Measurements from ENCODE around the gene CUL7. TPM values are rescaled to one million over a fixed set of nuclear protein-coding genes. Genes with fewer than 3 reads are reported as not detected.

Gene CUL7
- total and polyA plus RNA-seq, 10 of the 15 experiments (the other 5 are each of a cell fraction or from before 2014, with no cell fraction given) = 0.66 to 18.4 (median 10.9) TPM

DNA sequence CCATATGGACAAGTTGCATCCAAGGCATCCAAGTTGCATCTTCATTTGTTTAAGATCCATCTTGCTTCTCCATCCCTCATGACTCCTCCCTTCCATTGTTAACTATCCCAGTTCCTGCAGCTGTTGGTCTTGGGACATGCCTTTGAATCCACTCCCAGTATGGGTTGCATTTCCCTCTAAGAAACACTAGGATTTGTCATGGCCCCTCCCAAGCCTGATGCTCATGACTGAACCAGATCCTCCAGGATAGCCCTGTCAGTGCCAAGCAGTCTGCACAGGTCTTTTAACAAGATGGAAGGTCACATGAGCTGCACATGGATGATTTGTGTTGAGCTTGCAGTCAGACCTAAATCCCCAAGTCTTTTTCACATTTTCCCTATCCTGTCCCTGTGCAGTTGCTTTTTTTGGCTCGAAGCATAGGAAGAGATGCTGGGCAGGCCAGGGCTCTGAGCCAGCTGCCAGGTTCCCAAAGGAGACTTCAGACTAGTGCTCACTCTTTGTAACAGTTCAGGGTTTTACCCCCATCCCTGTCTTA lies 65.1 kb downstream of the CUL7 start (continued):
- no peak for TF ChIP-seq MXI1 (IDR thresholded peaks at IDR 0.05; ENCODE audit: low read depth, low read length)
- no peak for TF ChIP-seq GATAD2B (conservative IDR thresholded peaks at IDR 0.05; ENCODE audit: low read depth)
- TF ChIP-seq, protein P1, sequence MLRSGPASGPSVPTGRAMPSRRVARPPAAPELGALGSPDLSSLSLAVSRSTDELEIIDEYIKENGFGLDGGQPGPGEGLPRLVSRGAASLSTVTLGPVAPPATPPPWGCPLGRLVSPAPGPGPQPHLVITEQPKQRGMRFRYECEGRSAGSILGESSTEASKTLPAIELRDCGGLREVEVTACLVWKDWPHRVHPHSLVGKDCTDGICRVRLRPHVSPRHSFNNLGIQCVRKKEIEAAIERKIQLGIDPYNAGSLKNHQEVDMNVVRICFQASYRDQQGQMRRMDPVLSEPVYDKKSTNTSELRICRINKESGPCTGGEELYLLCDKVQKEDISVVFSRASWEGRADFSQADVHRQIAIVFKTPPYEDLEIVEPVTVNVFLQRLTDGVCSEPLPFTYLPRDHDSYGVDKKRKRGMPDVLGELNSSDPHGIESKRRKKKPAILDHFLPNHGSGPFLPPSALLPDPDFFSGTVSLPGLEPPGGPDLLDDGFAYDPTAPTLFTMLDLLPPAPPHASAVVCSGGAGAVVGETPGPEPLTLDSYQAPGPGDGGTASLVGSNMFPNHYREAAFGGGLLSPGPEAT (IDR thresholded peaks at IDR 0.05; ENCODE audit: low read depth) = no peak
- no peak for TF ChIP-seq TCF7 (IDR thresholded peaks at IDR 0.05; ENCODE audit: borderline replicate concordance)
- TF ChIP-seq, protein P2, sequence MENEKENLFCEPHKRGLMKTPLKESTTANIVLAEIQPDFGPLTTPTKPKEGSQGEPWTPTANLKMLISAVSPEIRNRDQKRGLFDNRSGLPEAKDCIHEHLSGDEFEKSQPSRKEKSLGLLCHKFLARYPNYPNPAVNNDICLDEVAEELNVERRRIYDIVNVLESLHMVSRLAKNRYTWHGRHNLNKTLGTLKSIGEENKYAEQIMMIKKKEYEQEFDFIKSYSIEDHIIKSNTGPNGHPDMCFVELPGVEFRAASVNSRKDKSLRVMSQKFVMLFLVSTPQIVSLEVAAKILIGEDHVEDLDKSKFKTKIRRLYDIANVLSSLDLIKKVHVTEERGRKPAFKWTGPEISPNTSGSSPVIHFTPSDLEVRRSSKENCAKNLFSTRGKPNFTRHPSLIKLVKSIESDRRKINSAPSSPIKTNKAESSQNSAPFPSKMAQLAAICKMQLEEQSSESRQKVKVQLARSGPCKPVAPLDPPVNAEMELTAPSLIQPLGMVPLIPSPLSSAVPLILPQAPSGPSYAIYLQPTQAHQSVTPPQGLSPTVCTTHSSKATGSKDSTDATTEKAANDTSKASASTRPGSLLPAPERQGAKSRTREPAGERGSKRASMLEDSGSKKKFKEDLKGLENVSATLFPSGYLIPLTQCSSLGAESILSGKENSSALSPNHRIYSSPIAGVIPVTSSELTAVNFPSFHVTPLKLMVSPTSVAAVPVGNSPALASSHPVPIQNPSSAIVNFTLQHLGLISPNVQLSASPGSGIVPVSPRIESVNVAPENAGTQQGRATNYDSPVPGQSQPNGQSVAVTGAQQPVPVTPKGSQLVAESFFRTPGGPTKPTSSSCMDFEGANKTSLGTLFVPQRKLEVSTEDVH (IDR thresholded peaks at IDR 0.05; ENCODE audit: low read depth, partially characterized antibody) = no peak
- no peak for TF ChIP-seq MTA3 (IDR thresholded peaks at IDR 0.05; ENCODE audit: borderline replicate concordance, low read length)
- TF ChIP-seq BMI1 (IDR thresholded peaks at IDR 0.05; ENCODE audit: borderline replicate concordance) = no peak
- TF ChIP-seq, protein P3, sequence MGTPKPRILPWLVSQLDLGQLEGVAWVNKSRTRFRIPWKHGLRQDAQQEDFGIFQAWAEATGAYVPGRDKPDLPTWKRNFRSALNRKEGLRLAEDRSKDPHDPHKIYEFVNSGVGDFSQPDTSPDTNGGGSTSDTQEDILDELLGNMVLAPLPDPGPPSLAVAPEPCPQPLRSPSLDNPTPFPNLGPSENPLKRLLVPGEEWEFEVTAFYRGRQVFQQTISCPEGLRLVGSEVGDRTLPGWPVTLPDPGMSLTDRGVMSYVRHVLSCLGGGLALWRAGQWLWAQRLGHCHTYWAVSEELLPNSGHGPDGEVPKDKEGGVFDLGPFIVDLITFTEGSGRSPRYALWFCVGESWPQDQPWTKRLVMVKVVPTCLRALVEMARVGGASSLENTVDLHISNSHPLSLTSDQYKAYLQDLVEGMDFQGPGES (IDR thresholded peaks at IDR 0.05) = no peak

Other genes starting within 250 kb of the CUL7 start
Only the 7 nearest of the 17 such genes appear.
- gene PPP2R5D, start 69.3 kb downstream of the CUL7 start, total RNA-seq (2014; rRNA removed) = 34.3 and 36.2 TPM in 2 replicates
- 23.8 and 24.7 TPM in 2 replicates for gene PPP2R5D, start 69.3 kb downstream of the CUL7 start, total RNA-seq (2014; rRNA removed; fragmentation: Illumina TruSeq; extraction: Trizol)
- gene PPP2R5D, start 69.3 kb downstream of the CUL7 start, total RNA-seq (2021) = 29.5 and 31.0 TPM in 2 replicates
- 35.4 and 56.0 TPM in 2 replicates for gene PPP2R5D, start 69.3 kb downstream of the CUL7 start, polyA plus RNA-seq (2011; rRNA removed)
- gene PPP2R5D, start 69.3 kb downstream of the CUL7 start, polyA plus RNA-seq (2014; fragmentation: Illumina TruSeq; extraction: Trizol) = 59.0 and 68.0 TPM in 2 replicates
- 1 to 10 TPM; 1.5 to 1.6 TPM for gene PPP2R5D, start 69.3 kb downstream of the CUL7 start, polyA plus RNA-seq (2014; fragmentation: Nextera tagmentation; extraction: Ambion mirVana)
- gene PPP2R5D, start 69.3 kb downstream of the CUL7 start, polyA plus RNA-seq (2014; rRNA removed) = 29.4 and 29.7 TPM in 2 replicates
- 10 to 100 TPM; 42.6 to 43.4 TPM for gene PPP2R5D, start 69.3 kb downstream of the CUL7 start, polyA plus RNA-seq (2016; fragmentation: Nextera tagmentation; extraction: Ambion mirVana)
- gene MEA1, start 39.9 kb downstream of the CUL7 start, total RNA-seq (2014; rRNA removed) = 69.3 and 75.6 TPM in 2 replicates
- 100 and 102 TPM in 2 replicates for gene MEA1, start 39.9 kb downstream of the CUL7 start, total RNA-seq (2014; rRNA removed; fragmentation: Illumina TruSeq; extraction: Trizol)
- 53.2 and 59.1 TPM in 2 replicates for gene MEA1, start 39.9 kb downstream of the CUL7 start, total RNA-seq (2021)
- 67.7 and 87.3 TPM in 2 replicates for gene MEA1, start 39.9 kb downstream of the CUL7 start, polyA plus RNA-seq (2011; rRNA removed)
- gene MEA1, start 39.9 kb downstream of the CUL7 start, polyA plus RNA-seq (2014; fragmentation: Illumina TruSeq; extraction: Trizol) = 97.2 and 113 TPM in 2 replicates
- gene MEA1, start 39.9 kb downstream of the CUL7 start, polyA plus RNA-seq (2014; fragmentation: Nextera tagmentation; extraction: Ambion mirVana) = 100 to 1,000 TPM in 1 of 2 experiments, 10 to 100 TPM in 1; 90.7 to 105 TPM
- 69.9 and 76.1 TPM in 2 replicates for gene MEA1, start 39.9 kb downstream of the CUL7 start, polyA plus RNA-seq (2014; rRNA removed)
- gene MEA1, start 39.9 kb downstream of the CUL7 start, polyA plus RNA-seq (2016; fragmentation: Nextera tagmentation; extraction: Ambion mirVana) = 100 to 1,000 TPM; 136 to 148 TPM
- 79.1 and 86.1 TPM in 2 replicates for gene KLHDC3, start 39.6 kb downstream of the CUL7 start, total RNA-seq (2014; rRNA removed)
- gene KLHDC3, start 39.6 kb downstream of the CUL7 start, total RNA-seq (2014; rRNA removed; fragmentation: Illumina TruSeq; extraction: Trizol) = 39.6 and 41.8 TPM in 2 replicates
- 65.7 and 67.2 TPM in 2 replicates for gene KLHDC3, start 39.6 kb downstream of the CUL7 start, total RNA-seq (2021)
- gene KLHDC3, start 39.6 kb downstream of the CUL7 start, polyA plus RNA-seq (2011; rRNA removed) = 33.1 and 53.1 TPM in 2 replicates
- gene KLHDC3, start 39.6 kb downstream of the CUL7 start, polyA plus RNA-seq (2014; fragmentation: Illumina TruSeq; extraction: Trizol) = 49.1 and 56.7 TPM in 2 replicates
- gene KLHDC3, start 39.6 kb downstream of the CUL7 start, polyA plus RNA-seq (2014; fragmentation: Nextera tagmentation; extraction: Ambion mirVana) = 1 to 10 TPM; 2.4 to 8.9 TPM
- gene KLHDC3, start 39.6 kb downstream of the CUL7 start, polyA plus RNA-seq (2014; rRNA removed) = 54.1 and 57.0 TPM in 2 replicates
- gene KLHDC3, start 39.6 kb downstream of the CUL7 start, polyA plus RNA-seq (2016; fragmentation: Nextera tagmentation; extraction: Ambion mirVana) = 100 to 1,000 TPM in 1 of 2 experiments, 10 to 100 TPM in 1; 99.7 to 102 TPM
- 74.6 and 83.6 TPM in 2 replicates for gene RRP36, start 32.2 kb downstream of the CUL7 start, total RNA-seq (2014; rRNA removed)
- 74.0 and 83.2 TPM in 2 replicates for gene RRP36, start 32.2 kb downstream of the CUL7 start, total RNA-seq (2014; rRNA removed; fragmentation: Illumina TruSeq; extraction: Trizol)
- gene RRP36, start 32.2 kb downstream of the CUL7 start, total RNA-seq (2021) = 59.8 and 61.7 TPM in 2 replicates
- gene RRP36, start 32.2 kb downstream of the CUL7 start, polyA plus RNA-seq (2011; rRNA removed) = 43.8 and 44.9 TPM in 2 replicates
- 62.3 and 73.3 TPM in 2 replicates for gene RRP36, start 32.2 kb downstream of the CUL7 start, polyA plus RNA-seq (2014; fragmentation: Illumina TruSeq; extraction: Trizol)
- 10 to 100 TPM; 17.6 to 34.7 TPM for gene RRP36, start 32.2 kb downstream of the CUL7 start, polyA plus RNA-seq (2014; fragmentation: Nextera tagmentation; extraction: Ambion mirVana)
- gene RRP36, start 32.2 kb downstream of the CUL7 start, polyA plus RNA-seq (2014; rRNA removed) = 66.1 and 75.9 TPM in 2 replicates
- 100 to 1,000 TPM; 100 to 101 TPM for gene RRP36, start 32.2 kb downstream of the CUL7 start, polyA plus RNA-seq (2016; fragmentation: Nextera tagmentation; extraction: Ambion mirVana)
- 33.2 and 34.8 TPM in 2 replicates for gene MRPL2, start 5.6 kb upstream of the CUL7 start, total RNA-seq (2014; rRNA removed)
- gene MRPL2, start 5.6 kb upstream of the CUL7 start, total RNA-seq (2014; rRNA removed; fragmentation: Illumina TruSeq; extraction: Trizol) = 32.7 and 38.6 TPM in 2 replicates
- gene MRPL2, start 5.6 kb upstream of the CUL7 start, total RNA-seq (2021) = 95.0 and 100 TPM in 2 replicates
- gene MRPL2, start 5.6 kb upstream of the CUL7 start, polyA plus RNA-seq (2011; rRNA removed) = 19.7 and 44.5 TPM in 2 replicates
- 43.1 and 59.7 TPM in 2 replicates for gene MRPL2, start 5.6 kb upstream of the CUL7 start, polyA plus RNA-seq (2014; fragmentation: Illumina TruSeq; extraction: Trizol)
- gene MRPL2, start 5.6 kb upstream of the CUL7 start, polyA plus RNA-seq (2014; fragmentation: Nextera tagmentation; extraction: Ambion mirVana) = 10 to 100 TPM; 29.7 to 42.1 TPM
- gene MRPL2, start 5.6 kb upstream of the CUL7 start, polyA plus RNA-seq (2014; rRNA removed) = 56.0 and 56.6 TPM in 2 replicates
- 100 to 1,000 TPM; 120 to 125 TPM for gene MRPL2, start 5.6 kb upstream of the CUL7 start, polyA plus RNA-seq (2016; fragmentation: Nextera tagmentation; extraction: Ambion mirVana)
- gene KLC4, start 5.8 kb upstream of the CUL7 start, total RNA-seq (2014; rRNA removed) = 8.4 TPM in 2 replicates
- 4.2 and 4.8 TPM in 2 replicates for gene KLC4, start 5.8 kb upstream of the CUL7 start, total RNA-seq (2014; rRNA removed; fragmentation: Illumina TruSeq; extraction: Trizol)
- gene KLC4, start 5.8 kb upstream of the CUL7 start, total RNA-seq (2021) = 9.5 and 11.8 TPM in 2 replicates
- 11.0 and 13.4 TPM in 2 replicates for gene KLC4, start 5.8 kb upstream of the CUL7 start, polyA plus RNA-seq (2011; rRNA removed)
- 3.5 and 6.2 TPM in 2 replicates for gene KLC4, start 5.8 kb upstream of the CUL7 start, polyA plus RNA-seq (2014; fragmentation: Illumina TruSeq; extraction: Trizol)
- gene KLC4, start 5.8 kb upstream of the CUL7 start, polyA plus RNA-seq (2014; fragmentation: Nextera tagmentation; extraction: Ambion mirVana) = 1 to 10 TPM in 1 of 2 experiments, under 1 TPM in 1; 0.90 to 2.4 TPM
- 7.5 and 10.1 TPM in 2 replicates for gene KLC4, start 5.8 kb upstream of the CUL7 start, polyA plus RNA-seq (2014; rRNA removed)
- 1 to 10 TPM; 6.3 to 7.9 TPM for gene KLC4, start 5.8 kb upstream of the CUL7 start, polyA plus RNA-seq (2016; fragmentation: Nextera tagmentation; extraction: Ambion mirVana)
- 3.3 and 4.1 TPM in 2 replicates for gene PTK7, start 22.5 kb upstream of the CUL7 start, total RNA-seq (2014; rRNA removed)
- gene PTK7, start 22.5 kb upstream of the CUL7 start, total RNA-seq (2014; rRNA removed; fragmentation: Illumina TruSeq; extraction: Trizol) = 2.1 and 2.7 TPM in 2 replicates
- gene PTK7, start 22.5 kb upstream of the CUL7 start, total RNA-seq (2021) = 6.2 TPM in 2 replicates
- gene PTK7, start 22.5 kb upstream of the CUL7 start, polyA plus RNA-seq (2011; rRNA removed) = 10.7 and 14.4 TPM in 2 replicates
- gene PTK7, start 22.5 kb upstream of the CUL7 start, polyA plus RNA-seq (2014; fragmentation: Illumina TruSeq; extraction: Trizol) = 2.4 TPM in 2 replicates
- gene PTK7, start 22.5 kb upstream of the CUL7 start, polyA plus RNA-seq (2014; fragmentation: Nextera tagmentation; extraction: Ambion mirVana) = under 1 TPM in 1 of 2 experiments, not detected in 1; 0.18 TPM
- 5.4 and 6.4 TPM in 2 replicates for gene PTK7, start 22.5 kb upstream of the CUL7 start, polyA plus RNA-seq (2014; rRNA removed)
- 1 to 10 TPM; 3.2 to 5.0 TPM for gene PTK7, start 22.5 kb upstream of the CUL7 start, polyA plus RNA-seq (2016; fragmentation: Nextera tagmentation; extraction: Ambion mirVana)

All from GM12878 (cell line).